MCF 10A (cell line): Measurements from ENCODE around the gene GREB1. TPM values are rescaled to one million over a fixed set of nuclear protein-coding genes. Genes with fewer than 3 reads are reported as not detected.

Experiments used
- Bru-seq: library from RNA; stranded (reverse); fragments of 400-500 nt; gene quantifications from one replicate; lab custom pipeline; 2021; lab: Mats Ljungman, UMichigan
- BruChase-seq, 2 experiments: library from RNA; stranded (reverse); fragments of 400-500 nt; gene quantifications; one replicate each; lab custom pipeline; 2021; lab: Mats Ljungman, UMichigan
- BruUV-seq: library from RNA; stranded (reverse); fragments of 400-500 nt; replicated peaks from 2 replicates; lab custom pipeline; 2021; lab: Mats Ljungman, UMichigan
- CTCF ChIA-PET: fragments of 300-600 bp; sonication (Branson Sonifier 250); formaldehyde crosslinking; extraction: SDS; loops from one replicate; lab custom pipeline; 2021; ENCODE audit warnings: antibody characterized with exemption, inconsistent platforms; lab: Yijun Ruan, JAX
- POLR2A ChIA-PET: fragments of 300-600, 350-650 bp; sonication (Branson Sonifier 250); formaldehyde crosslinking; extraction: SDS; loops from one replicate; lab custom pipeline; 2020; ENCODE audit warnings: antibody characterized with exemption, inconsistent platforms; lab: Yijun Ruan, JAX
- DNase-seq: peaks from one replicate; pipeline ENCODE4 v3.0.0-alpha.2; 2018; ENCODE audit not compliant: unreplicated experiment
- H3K27ac Mint-ChIP-seq: one replicate; pipeline ENCODE4 v1.8.0; 2022; ENCODE audit warnings: mild to moderate bottlenecking, low read depth, mixed read lengths; ENCODE audit not compliant: unreplicated experiment
- H3K27me3 Mint-ChIP-seq: one replicate; pipeline ENCODE4 v1.8.0; 2022; ENCODE audit warnings: mixed read lengths; ENCODE audit not compliant: insufficient read depth, unreplicated experiment
- H3K36me3 Mint-ChIP-seq: one replicate; pipeline ENCODE4 v1.8.0; 2022; ENCODE audit warnings: mild to moderate bottlenecking, moderate library complexity, mixed read lengths; ENCODE audit not compliant: insufficient read depth, unreplicated experiment
- H3K4me1 Mint-ChIP-seq: one replicate; pipeline ENCODE4 v1.8.0; 2022; ENCODE audit warnings: mixed read lengths; ENCODE audit not compliant: insufficient read depth, unreplicated experiment
- H3K4me3 Mint-ChIP-seq: one replicate; pipeline ENCODE4 v1.8.0; 2022; ENCODE audit warnings: mild to moderate bottlenecking, moderate library complexity, mixed read lengths; ENCODE audit not compliant: unreplicated experiment
- H3K9me3 Mint-ChIP-seq: one replicate; pipeline ENCODE4 v1.8.0; 2022; ENCODE audit warnings: mixed read lengths; ENCODE audit not compliant: unreplicated experiment
- CTCF ChIP-seq: fragments of 200-600 bp; IDR thresholded peaks from one replicate; pipeline ENCODE4 v1.8.0; 2022; ENCODE audit warnings: antibody characterized with exemption, mild to moderate bottlenecking; ENCODE audit not compliant: unreplicated experiment
- intact Hi-C: fragments of 100-400 bp; cut with micrococcal nuclease; formaldehyde crosslinking; loops from 2 replicates; pipeline ENCODE4 v1.14.1; 2022
- long read RNA-seq: library from polyadenylated mRNA; stranded (forward); transcript quantifications from one replicate; pipeline ENCODE4 v2.0.0, GENCODE V29; 2022
- total RNA-seq: library from RNA; stranded (reverse); gene quantifications from 2 replicates; pipeline ENCODE4 v1.2.3, GENCODE V29; 2022

Gene GREB1
- total RNA-seq (1.7 and 2.3 TPM in 2 replicates), Bru-seq, nascent RNA (percentile 25 among the genes with signal in this experiment), BruChase-seq, experiment 1, labeled RNA remaining after a 6-hour chase (percentile 30 among the genes with signal in this experiment), BruChase-seq, experiment 2, labeled RNA remaining after a 2-hour chase (percentile 26 among the genes with signal in this experiment)
- long read RNA-seq, partial matches to known transcripts = 3 of 6 reads
- long read RNA-seq, other reads (novel, unspliced or antisense) = 3 of 6 reads

GRCh38 chr2:11533278-11534070, at the start of gene GREB1:
Gene GREB1, plus strand, starts transcription at chr2:11534045. Its CDS starts 22,570 bp downstream, at chr2:11556615.
- ChIA-PET POLR2A (interaction anchor here (0.7 to 2.3 kb wide), 15 partner anchors 10 to 721 kb away, joined by 3 to 12 read pairs (median 4); partner anchors contain the start of genes E2F6 and ROCK2), CTCF (interaction anchor here (0.6 to 3.1 kb wide), 12 partner anchors 9 to 220 kb away, joined by 3 to 28 read pairs (median 4); no protein-coding TSS in a partner anchor)
- no peak for TF ChIP-seq CTCF
- no peaks in the 10 kb centered on the region for H3K36me3 Mint-ChIP-seq
- peaks cover 10% of the 10 kb centered on the region for H3K27me3 Mint-ChIP-seq
- BruUV-seq = no TSS peak
- H3K4me3 Mint-ChIP-seq = peak within 1 kb of the TSS; percentile 53
- intact Hi-C loops = loop anchor here (5.0 kb wide), 1 partner anchor 36 kb away; no protein-coding TSS in a partner anchor
- H3K4me1 Mint-ChIP-seq = peaks cover 44% of the 10 kb centered on the region
- peak; percentile 85 for DNase-seq
- no peaks in the 10 kb centered on the region for H3K9me3 Mint-ChIP-seq
- peak within 1 kb of the TSS; percentile 3 for H3K27ac Mint-ChIP-seq

- CTCF ChIA-PET = interaction anchor here (0.6 to 6.4 kb wide), 3 partner anchors 70 to 369 kb away, joined by 3 to 74 read pairs (median 5); no protein-coding TSS in a partner anchor
- POLR2A ChIA-PET = no interaction called here
- Mint-ChIP-seq H3K27ac (no peak overlapping the region), H3K4me3 (no peak overlapping the region), H3K36me3 (no peaks in the 10 kb centered on the region), H3K9me3 (no peaks in the 10 kb centered on the region), H3K4me1 (no peaks in the 10 kb centered on the region), H3K27me3 (no peaks in the 10 kb centered on the region)
- TF ChIP-seq CTCF = no peak
- intact Hi-C loops = no loop called here
- no peak for DNase-seq
- no TSS peak for BruUV-seq
Observed at GRCh38 chr2:11488809-11489208, 45.0 kb upstream of the GREB1 start.

DNA sequence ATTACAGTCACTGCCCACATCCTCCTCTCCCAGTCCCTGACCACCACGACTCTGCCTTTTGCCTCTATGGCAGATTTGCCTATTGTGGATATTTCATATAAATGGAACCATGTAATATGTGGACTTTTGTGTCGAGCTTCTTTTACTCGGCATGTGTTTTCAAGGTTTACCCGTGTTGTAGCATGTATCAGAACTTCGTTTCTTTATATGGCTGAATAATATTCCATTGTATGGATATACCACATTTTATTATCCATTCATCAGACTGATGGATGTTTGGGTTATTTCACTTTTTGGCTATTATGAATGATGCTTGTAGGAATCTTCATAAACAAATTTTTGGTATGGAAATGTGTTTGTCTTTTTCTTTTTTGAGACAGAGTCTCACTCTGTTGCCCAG, 43.7 kb upstream of the GREB1 start:
- no peak for TF ChIP-seq CTCF
- Mint-ChIP-seq H3K4me1 (no peaks in the 10 kb centered on the region), H3K9me3 (no peaks in the 10 kb centered on the region), H3K27me3 (no peaks in the 10 kb centered on the region), H3K27ac (no peak overlapping the region), H3K36me3 (no peaks in the 10 kb centered on the region), H3K4me3 (no peak overlapping the region)
- DNase-seq = no peak
- no TSS peak for BruUV-seq
- ChIA-PET POLR2A (no interaction called here), CTCF (interaction anchor here (0.6 to 2.9 kb wide), 4 partner anchors 11 to 133 kb away, joined by 3 to 28 read pairs (median 4); no protein-coding TSS in a partner anchor)
- intact Hi-C loops = no loop called here
